ENCODE data around the gene CDC40. TPM values are rescaled to one million over a fixed set of nuclear protein-coding genes. Genes with fewer than 3 reads are reported as not detected.
"Not testable (repeated sequence)": the region's sequence is repeated elsewhere in the genome, so short reads cannot be mapped to it uniquely, and the experiment has no call there.

The CDC40 gene
- total RNA-seq, 1 donor from 2014 or later: 23.0 TPM

DNA sequence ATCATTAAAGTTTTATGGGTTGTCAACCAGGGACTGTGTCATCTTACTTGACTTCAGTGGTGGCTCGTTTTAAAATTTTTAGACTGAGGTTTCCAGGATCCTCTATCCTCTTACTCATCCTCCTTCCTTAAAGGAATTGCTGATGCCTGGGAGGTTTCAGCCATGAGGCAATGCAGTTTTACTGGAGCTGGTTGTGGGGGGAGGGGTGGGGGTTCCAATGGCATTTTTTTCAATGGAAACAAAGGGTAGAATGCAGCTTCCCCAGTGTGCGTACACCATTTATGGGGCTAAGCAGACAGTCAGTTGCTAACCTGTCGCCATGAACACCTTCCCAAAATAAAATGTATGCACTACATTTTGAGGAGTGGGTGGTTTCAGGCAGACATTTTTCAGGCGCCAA lies 89.9 kb downstream of the CDC40 start:
- DNase-seq (ENCODE audit: low spot score): no peak

DNA sequence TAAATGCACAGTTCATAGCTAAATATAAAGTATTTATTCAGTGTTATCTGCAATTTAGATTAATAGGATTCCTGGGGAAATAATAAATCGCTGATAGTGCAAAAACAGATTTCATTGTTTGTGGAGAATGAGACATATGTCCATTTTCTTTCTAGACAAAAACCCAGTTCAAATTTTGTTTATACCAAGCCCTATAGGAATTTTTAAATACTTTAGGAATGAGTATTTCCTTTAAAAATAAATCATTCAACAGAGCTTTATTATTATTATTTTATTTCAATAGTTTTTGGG lies 91.5 kb downstream of the CDC40 start:
- no peak for DNase-seq (ENCODE audit: low spot score)

DNA sequence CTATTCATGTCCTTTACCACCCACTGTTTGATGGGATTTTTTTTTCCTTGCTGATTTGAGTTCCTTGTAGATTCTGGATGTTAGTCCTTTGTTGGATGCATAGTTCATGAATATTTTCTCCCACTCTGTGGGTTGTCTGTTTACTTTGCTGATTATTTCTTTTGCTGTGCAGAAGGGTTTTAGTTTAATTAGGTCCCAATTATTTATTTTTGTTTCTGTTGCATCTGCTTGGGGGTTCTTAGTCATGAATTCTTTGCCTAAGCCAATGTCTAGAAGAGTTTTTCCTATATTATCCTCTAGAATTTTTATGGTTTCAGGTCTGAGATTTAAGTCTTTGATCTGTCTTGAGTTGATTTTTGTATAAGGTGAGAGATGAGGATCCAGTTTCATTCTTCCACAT lies 92.6 kb downstream of the CDC40 start:
- DNase-seq (ENCODE audit: low spot score): not testable (repeated sequence)

DNA sequence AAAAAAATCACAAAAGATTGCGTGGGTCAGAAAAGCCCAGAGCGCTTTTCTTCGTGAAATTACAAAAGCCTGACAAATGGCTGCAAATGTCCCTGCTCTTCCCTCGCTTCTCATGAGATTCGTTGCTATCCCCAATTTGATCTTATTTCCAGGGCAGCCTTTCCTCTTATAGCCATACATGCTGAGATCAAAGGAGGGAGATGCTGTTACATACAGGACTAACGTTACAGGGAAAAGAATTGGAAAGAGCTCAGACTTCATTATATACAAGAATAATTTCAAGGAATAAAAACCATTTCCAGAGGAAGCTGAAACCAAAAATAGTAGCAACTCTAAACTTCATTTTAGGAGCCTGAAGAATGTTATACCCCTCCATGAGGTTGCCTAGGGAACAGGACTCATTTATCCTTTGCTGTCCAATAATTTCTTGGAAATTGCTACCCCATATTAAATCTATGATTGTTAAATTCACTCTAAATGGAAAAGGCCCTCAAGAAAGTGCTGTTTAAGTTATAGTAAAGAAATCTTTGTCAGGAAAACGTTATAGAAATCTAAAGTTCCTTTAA lies 97.0 kb downstream of the CDC40 start:
- DNase-seq (ENCODE audit: low spot score): no peak

Other genes with a start within 250 kb of the CDC40 start
- gene GPR6, start 202.1 kb upstream of the CDC40 start, total RNA-seq: not detected
- 12.9 TPM for gene WASF1, start 757 bp upstream of the CDC40 start, total RNA-seq
- 15.7 TPM for gene METTL24, start 177.9 kb downstream of the CDC40 start, total RNA-seq
- 5.6 TPM for gene DDO, start 235.1 kb downstream of the CDC40 start, total RNA-seq